SH-SY5Y (cell line): ENCODE data around the gene OTOGL.

ENCODE experiments used
- GATA2 ChIP-seq: IDR thresholded peaks from 2 replicates; pipeline ENCODE4 v1.6.1; 2011; ENCODE audit warnings: mild to moderate bottlenecking, low read depth, low read length
- GATA3 ChIP-seq: IDR thresholded peaks from 2 replicates; pipeline ENCODE4 v1.6.1; 2011; ENCODE audit warnings: low read depth, mild to moderate bottlenecking, low read length, moderate library complexity

OTOGL gene

DNA sequence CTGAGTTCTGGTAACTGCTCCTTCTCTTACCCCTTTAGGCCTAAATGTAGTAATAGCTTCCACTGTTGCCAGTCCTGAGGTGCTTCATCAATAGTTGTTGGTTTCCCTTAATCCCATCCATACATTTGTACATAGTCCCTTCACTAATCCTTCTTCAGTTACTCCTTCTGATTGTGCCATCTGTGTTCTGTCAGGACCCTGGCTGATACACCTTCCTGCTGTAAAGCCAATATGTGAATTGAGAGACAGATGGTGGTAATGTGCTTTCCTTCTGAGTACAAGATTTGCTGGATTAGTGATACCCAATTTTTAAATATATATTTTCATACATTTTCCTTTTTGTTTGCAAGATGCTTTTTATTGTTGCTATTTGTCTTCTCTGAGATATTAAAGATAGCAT lies 66.4 kb downstream of the OTOGL start:
- no peak for TF ChIP-seq GATA2
- TF ChIP-seq GATA3 = no peak

DNA sequence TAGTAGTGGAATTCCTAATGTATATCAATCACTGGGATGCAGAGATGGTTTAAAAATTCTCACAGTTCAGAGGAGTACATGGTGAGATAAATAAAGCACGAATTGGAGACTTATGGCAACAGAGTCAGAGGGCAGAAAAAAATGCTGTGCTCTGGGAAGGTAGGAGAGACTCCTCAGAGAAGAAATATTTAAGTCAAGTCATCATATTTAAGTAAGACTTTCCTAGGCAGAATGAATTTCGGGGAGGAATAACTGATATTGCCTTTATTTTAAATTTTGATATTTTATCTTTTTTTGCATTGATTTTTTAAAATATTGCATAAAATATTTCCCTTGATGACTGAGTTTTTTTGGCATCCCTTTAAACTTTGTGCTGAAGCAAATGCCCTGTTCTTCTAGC lies 67.4 kb downstream of the OTOGL start:
- TF ChIP-seq GATA2 = no peak
- no peak for TF ChIP-seq GATA3

DNA sequence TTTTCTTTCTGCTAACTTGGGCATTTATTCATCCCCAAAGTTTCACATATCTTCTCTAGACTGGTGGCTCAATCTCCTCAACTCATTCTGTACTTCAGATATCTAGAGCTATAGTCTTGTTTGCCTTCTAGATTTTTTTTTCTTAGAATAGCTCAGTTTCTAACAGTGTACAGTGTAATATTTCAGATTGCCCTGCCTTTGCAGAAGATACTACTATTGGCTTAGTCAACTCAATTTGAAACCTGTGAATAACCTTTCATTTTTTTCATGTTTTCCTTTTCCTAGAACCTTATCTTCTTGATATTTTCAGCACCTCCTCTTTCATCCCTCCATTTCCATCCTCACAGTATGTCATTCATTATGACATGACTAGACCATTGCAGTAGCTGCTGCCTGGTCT lies 69.6 kb downstream of the OTOGL start:
- TF ChIP-seq GATA2 (no peak), GATA3 (no peak)

DNA sequence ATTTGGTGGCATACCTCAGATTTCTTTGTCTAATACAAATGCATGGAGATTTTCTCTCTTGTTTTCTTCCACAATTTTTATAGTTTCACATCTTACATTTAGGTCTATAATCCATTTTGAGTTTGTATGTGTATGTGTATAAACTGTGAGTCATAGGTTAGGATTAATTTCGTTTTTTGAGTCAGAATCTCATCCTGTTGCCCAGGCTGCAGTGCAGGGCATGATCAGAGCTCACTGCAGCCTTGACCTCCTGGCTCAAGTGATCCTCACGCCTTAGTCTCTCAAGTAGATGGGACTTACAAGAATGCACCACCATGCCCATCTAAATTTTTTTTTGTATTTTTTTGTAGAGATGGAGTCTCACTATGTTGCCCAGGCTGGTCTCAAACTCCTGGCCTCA lies 71.6 kb downstream of the OTOGL start:
- TF ChIP-seq GATA2 = no peak

DNA sequence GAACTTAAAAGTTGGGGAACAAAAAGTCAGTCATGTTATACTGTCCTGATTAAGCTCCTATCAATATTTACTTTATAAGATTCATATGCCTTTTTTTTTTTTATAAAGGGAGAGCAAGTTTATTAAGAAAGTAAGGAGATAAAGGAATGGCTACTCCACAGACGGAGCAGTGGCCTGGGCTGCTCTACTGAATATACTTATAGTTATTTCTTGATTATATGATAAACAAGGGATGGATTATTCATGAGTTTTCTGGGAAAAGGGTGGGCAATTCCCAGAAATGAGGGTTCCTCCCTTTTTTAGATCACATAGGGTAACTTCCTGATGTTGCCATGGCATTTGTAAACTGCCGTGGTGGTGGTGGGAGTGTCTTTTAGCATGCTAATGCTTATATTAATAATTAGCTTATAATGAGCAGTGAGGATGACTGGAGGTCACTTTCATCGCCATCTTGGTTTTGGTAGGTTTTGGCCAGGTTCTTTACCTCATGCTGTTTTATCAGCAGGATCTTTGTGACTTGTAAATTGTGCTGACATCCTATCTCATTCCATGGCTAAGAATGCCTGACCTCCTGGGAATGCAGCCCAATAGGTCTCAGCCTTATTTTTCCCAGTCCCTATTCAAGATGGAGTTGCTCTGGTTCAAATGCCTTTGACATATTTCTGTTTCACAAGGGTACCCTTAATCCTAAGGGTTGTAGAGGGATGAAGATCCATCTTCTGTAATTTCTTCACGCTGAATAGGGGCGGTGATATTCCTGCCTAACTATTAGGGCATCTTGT lies 73.9 kb downstream of the OTOGL start:
- no peak for TF ChIP-seq GATA3
- no peak for TF ChIP-seq GATA2

DNA sequence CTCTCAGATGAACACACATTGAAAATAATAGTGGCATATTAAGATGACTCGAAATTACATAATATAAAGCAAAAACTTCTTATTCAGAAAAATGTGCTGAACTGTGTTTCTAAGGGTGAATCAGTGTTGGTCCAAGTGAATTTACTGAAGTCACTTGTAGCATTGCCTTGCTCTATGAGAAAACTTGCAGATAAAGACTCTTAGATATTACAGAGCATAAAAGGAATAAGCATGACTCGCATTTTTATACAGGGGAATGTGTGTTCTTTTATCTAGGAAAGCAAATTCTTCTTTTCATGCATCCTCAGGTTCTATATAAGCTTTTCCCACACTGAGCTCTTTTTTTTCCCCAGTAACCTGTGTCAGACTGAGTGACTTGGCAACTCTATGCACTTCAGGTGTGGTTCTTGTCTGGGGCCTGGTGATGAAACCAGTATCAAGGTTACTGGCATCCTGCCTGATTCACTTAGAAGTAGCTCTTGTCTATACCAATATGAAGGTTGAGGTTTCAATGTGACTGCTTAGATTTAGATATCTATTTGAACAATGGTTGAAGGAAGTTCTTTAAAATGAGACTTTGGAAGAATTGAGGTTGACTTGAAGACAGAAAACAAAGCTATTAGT lies 76.1 kb downstream of the OTOGL start:
- TF ChIP-seq GATA2 (no peak), GATA3 (no peak)

DNA sequence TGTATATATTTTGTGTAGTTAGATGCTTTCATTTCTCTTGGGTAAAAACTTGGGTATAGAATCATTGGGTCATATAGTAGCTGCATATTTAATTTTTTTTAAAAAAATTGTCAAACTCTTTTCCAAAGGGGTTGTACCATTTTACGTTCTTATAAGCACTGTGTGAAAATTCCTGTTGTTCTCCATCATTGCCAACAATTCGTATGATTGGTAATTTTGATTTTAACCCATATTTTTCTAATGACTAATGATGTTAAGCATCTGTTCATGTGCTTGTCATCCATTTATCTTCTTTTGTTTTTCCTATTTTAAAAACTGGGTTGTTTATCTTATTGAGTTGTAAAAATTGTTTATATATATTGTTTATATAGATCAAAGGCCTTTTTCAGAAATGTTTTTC lies 77.4 kb downstream of the OTOGL start:
- no peak for TF ChIP-seq GATA2
- no peak for TF ChIP-seq GATA3

DNA sequence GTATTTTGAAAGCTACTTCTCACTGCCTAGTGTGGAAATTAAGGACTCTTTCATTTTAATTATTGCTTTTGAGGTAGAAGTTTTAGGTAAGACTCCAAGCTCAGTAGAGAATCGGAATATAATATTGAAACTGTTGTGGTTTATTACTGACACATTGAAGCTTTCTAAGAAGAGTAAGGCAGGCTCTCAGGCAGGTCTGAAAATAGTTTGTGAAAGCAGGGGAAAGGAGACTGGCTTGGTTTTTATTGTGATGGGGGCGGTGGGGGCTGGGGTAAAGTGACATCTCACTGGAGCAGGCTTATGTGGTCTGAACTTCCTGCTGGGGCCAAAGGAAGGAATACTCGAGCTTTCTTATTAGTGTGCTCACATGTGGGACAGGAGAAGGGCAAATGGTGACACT lies 79.5 kb downstream of the OTOGL start:
- TF ChIP-seq GATA2 (no peak), GATA3 (no peak)

DNA sequence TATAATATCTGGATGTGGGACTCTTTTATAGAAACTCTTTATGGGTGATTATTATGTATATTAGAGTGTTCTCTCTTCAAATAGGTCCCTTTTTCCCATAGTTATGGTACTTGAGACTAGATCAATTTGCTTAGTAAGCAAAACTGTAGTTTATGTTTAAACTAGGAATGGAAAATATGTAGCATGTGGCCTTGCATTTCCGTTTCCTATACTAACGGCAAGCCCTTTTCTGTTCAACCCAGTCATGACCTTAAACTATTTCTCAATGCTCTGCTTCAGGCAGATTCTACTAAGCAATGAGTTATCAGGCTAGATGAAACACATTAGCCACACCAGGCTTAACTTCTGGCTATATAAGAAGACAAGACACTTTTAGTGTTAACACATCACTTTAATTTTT lies 84.6 kb downstream of the OTOGL start:
- TF ChIP-seq GATA2 (no peak), GATA3 (no peak)

DNA sequence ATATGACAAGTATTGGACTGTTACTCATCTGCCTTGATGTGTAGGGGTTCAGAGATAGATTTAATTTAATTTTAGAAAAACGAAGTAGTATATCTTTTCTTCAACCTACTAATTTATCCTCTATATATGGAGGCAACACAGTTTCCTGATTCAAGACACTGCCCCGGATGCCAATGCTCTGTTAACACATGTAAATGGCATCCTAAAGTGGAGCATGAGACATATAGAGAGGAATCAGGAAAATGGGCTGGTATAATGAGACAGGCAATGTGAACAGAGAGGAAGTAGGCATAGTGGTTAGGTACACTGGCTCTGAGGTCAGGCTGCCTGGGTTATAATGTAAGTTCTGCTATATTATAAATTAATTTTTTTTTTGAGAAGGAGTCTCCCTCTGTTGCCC lies 85.6 kb downstream of the OTOGL start:
- TF ChIP-seq GATA2 (no peak), GATA3 (no peak)

DNA sequence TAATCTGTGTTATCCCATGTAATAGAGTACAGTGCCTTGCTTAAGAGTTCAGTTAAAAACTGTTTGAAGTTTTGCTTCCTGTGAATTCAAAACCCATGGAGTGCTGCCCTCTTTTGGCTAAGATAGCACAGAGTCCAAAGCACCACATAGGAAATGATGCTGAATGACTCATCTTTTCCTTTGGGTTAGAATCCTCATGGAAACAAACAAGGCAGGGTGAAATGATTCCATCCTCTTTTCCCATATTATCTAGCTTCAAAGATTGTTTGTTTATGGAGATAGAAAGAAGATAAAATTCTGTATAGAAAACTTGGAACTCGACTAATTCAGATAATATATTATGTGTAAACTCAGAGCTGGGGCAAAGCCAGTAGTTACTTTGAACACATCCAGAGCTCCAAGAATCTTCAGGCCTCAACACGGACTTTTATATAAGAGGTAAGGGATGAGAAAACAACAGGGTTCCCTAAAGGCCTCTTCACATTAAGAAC lies 87.4 kb downstream of the OTOGL start:
- TF ChIP-seq GATA3 (no peak), GATA2 (no peak)

DNA sequence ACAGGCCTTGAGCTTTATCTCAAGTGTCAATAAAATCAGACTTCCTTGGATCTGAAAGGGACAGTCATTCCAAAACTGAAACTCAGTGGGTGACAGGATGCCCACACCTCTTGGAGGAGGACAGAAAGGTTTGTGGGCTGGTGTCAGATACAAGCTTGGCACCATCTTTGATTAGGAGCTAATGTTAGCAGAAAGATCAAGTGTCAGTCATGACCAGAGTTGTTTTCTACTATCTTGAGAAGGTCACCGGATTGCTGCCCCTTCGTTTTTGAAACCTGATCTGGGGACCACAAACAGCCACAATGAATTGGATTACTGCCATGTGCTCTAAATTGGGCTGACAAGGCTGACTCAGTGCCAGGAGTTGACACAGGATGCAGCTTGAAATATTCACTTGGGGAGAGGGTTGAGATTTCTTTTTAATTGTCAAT lies 88.3 kb downstream of the OTOGL start:
- TF ChIP-seq GATA2 = no peak
- TF ChIP-seq GATA3 = no peak

DNA sequence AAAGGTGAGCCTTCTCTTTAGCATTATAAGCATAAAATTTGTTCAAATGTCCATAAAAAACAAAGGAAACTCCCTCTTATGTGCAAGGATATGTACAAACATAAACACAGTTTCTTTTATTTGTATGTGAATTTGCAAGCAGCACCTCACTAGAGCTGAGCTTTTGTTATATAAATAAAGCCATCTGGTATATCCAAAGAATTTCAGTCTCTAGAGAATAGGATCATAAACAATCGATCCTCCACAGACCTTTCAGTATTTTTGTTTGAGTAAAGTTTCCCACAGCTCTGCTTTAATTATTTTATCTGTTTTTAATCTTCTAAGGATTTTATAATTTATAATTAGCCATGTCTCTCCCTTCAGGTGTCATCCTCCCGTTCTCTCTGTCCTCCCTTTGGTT lies 89.2 kb downstream of the OTOGL start:
- no peak for TF ChIP-seq GATA2
- no peak for TF ChIP-seq GATA3

DNA sequence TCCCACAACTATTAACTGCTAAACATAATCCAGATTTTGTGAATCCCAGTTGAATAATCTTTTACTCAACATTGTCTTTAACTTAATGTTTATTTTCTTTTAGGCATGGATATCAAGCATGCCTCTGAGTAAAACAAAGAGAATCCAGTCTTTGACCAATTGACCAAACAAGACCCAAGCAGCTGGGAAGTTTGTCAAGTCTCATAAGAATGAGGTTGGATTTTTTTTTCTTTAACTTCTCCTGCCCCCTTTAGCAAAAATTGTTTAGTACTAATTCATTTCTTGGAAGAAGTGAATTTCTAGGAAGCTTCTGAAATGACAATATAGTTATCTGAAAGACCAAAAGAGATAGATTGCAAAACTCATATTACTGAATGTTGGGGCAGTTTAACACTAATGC lies 89.9 kb downstream of the OTOGL start:
- TF ChIP-seq GATA2 (no peak), GATA3 (no peak)

DNA sequence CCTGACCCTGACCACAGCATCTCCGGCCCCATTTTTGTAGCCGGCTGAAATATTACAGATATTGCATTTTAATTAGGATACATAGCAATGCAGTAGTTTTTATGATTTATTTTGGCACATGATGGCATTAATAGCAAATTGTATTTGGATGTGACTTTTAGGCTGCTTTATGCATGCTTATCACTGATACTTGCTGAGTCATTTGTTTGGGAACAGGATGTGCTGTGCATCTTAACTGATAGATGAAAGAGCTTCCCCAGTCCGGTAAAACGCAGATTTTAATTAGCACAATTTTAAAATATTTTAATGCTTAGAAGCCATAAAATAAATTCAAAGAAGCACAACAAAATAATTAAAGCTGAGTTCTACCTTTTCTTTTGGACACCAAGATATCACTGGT lies 90.7 kb downstream of the OTOGL start:
- TF ChIP-seq GATA3 (no peak), GATA2 (no peak)
